Measurements from ENCODE around the gene TLR4.

DNA sequence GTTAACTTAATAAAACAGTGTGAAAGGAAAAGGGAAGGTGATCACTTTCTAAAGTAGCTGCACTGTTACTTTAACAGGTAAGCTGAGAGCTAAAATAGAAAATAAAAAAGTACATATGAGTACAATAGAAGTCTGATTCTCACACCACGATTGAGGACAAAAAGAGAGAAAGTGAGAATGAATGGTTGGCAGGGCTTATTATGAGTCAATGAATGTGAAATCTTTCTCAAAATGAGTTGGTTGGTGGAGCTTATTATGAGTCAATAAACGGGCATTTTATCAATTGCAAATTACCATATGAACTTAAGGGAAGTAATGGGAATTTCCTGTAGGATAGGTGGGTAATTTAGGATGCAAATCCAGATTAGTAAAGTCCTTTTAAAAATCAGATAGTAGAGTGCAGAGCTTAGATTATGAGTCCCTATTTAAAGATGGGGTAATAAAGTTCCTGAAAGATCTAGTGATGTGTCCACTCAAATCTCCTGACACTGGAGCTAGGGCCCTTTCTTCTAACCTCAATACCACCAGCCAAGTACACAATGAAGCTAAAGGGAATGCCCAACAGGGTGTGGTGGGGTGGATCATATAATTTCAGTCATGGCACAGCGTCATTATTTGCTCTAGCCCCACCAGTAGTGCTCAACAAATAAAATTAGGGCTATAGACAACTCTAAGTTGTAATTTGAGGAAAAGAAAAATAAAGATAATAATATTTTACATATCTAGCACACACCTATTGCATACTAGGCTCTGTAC lies 21.1 kb upstream of the TLR4 start:
- no peak for TF ChIP-seq EZH2 (IDR thresholded peaks at IDR 0.05; ENCODE audit: insufficient read depth, low read length)
- TF ChIP-seq, protein P1, sequence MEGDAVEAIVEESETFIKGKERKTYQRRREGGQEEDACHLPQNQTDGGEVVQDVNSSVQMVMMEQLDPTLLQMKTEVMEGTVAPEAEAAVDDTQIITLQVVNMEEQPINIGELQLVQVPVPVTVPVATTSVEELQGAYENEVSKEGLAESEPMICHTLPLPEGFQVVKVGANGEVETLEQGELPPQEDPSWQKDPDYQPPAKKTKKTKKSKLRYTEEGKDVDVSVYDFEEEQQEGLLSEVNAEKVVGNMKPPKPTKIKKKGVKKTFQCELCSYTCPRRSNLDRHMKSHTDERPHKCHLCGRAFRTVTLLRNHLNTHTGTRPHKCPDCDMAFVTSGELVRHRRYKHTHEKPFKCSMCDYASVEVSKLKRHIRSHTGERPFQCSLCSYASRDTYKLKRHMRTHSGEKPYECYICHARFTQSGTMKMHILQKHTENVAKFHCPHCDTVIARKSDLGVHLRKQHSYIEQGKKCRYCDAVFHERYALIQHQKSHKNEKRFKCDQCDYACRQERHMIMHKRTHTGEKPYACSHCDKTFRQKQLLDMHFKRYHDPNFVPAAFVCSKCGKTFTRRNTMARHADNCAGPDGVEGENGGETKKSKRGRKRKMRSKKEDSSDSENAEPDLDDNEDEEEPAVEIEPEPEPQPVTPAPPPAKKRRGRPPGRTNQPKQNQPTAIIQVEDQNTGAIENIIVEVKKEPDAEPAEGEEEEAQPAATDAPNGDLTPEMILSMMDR (IDR thresholded peaks at IDR 0.05; ENCODE audit: insufficient read depth, low read depth, low read length): no peak
